Stomach (tissue), 4 donors: ENCODE measurements around the gene CAPRIN1.

Experiments
- CTCF ChIP-seq, 7 experiments: fragments of 450-650 bp in 4 of 7; fragments of 200-600 bp in 3 of 7; sonication (generic) in 3 of 7; IDR thresholded peaks; one replicate each; pipeline ENCODE4 v1.5.1; 2016 to 2019; ENCODE audit warnings: antibody characterized with exemption in 7 of 7, control low read depth in 2 of 7, mild to moderate bottlenecking in 1 of 7
- POLR2A ChIP-seq, 4 donors: fragments of 450-650 bp; IDR thresholded peaks; one replicate each; pipeline ENCODE4 v1.6.1; 2016; ENCODE audit warnings: antibody characterized with exemption in 4 of 4, control low read depth in 2 of 4, mild to moderate bottlenecking in 1 of 4, moderate library complexity in 1 of 4

- TF ChIP-seq POLR2A (IDR thresholded peaks at IDR 0.05) (no peak), CTCF (IDR thresholded peaks at IDR 0.05) (no peak)
These were observed 84.9 kb downstream of the CAPRIN1 start for GRCh38 chr11:34136420-34136819.
